ENCODE data around the gene GALNT9. TPM values are rescaled to one million over a fixed set of nuclear protein-coding genes. Genes with fewer than 3 reads are reported as not detected.

Gene GALNT9
- total RNA-seq, 1 donor from 2014 or later, result 1.6 TPM

DNA sequence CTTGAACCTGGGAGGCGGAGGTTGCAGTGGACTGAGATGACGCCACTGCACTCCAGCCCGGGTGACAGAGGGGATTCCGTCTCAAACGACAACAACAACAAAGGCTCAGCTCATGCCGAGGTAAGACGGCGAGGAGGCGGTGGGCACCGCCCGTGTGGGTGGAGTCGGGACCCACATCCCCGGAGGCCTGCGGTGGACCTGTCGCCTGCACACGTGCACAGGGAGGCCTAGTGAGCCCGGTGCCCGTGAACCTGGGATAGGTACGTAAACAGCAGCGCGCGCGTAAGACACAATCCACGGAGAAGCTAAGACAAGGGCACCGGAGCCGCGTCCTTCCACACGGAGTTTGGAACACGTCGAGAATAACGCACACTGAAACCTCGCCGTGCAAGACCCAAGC is 78.7 kb downstream of the GALNT9 start:
- Mint-ChIP-seq H3K4me1 (ENCODE audit: unreplicated experiment) (peaks cover 10% of the 10 kb centered on the region), H3K9me3 (no peaks in the 10 kb centered on the region)

DNA sequence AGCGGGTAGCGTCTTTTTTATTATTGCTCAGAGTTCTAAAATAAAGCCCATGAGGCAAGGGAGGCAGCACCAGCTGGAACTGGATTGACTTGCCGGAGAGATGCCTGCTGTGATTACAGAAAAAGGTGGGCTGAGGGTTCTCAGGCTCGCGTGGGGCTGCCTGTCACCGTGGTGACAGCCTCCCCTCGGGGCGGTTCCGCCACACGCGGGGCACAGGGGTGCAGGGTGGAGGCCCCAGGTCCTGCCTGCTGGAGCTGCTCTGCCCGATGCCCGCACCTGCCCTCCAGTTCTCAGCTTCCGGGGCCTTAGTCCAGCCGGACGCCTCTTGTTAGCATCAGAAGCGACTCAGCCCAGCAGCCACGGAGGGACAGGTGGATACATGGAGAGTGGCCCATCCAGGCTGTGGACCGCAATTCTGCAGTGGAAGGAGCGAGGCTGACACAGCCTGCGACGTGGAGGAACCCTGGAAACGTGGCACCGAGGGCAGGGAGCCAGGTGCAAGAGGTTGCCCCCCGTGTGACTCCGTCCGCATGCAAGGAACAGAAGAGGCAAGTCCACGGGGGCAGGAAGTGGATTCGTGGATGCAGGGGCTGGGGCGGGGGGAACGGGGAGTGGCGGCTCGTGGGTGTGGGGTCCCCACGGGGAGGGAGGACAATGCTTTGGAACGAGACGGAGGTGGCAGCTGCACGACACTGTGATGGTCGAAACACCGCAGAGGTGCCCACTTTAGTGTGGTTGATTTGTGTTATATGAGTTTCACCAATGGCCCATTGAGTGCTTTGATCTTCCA is 79.5 kb downstream of the GALNT9 start:
- Mint-ChIP-seq H3K27ac (no peak overlapping the region), H3K9me3 (no peaks in the 10 kb centered on the region), H3K27me3 (peaks cover 53% of the 10 kb centered on the region), H3K36me3 (no peaks in the 10 kb centered on the region), H3K4me3 (no peak overlapping the region), H3K4me1 (ENCODE audit: unreplicated experiment) (peaks cover 10% of the 10 kb centered on the region)
- no peak for DNase-seq (ENCODE audit: extremely low spot score, unreplicated experiment)
- TF ChIP-seq, protein P1, sequence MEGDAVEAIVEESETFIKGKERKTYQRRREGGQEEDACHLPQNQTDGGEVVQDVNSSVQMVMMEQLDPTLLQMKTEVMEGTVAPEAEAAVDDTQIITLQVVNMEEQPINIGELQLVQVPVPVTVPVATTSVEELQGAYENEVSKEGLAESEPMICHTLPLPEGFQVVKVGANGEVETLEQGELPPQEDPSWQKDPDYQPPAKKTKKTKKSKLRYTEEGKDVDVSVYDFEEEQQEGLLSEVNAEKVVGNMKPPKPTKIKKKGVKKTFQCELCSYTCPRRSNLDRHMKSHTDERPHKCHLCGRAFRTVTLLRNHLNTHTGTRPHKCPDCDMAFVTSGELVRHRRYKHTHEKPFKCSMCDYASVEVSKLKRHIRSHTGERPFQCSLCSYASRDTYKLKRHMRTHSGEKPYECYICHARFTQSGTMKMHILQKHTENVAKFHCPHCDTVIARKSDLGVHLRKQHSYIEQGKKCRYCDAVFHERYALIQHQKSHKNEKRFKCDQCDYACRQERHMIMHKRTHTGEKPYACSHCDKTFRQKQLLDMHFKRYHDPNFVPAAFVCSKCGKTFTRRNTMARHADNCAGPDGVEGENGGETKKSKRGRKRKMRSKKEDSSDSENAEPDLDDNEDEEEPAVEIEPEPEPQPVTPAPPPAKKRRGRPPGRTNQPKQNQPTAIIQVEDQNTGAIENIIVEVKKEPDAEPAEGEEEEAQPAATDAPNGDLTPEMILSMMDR (conservative IDR thresholded peaks at IDR 0.05), result no peak

More for the DNA sequence above, 78.7 kb downstream of the GALNT9 start:
- no peak for DNase-seq (ENCODE audit: extremely low spot score, unreplicated experiment)
- Mint-ChIP-seq H3K4me3 (no peak overlapping the region), H3K27me3 (peaks cover 61% of the 10 kb centered on the region), H3K27ac (no peak overlapping the region), H3K36me3 (no peaks in the 10 kb centered on the region)
- TF ChIP-seq, protein P1 (conservative IDR thresholded peaks at IDR 0.05), result no peak

DNA sequence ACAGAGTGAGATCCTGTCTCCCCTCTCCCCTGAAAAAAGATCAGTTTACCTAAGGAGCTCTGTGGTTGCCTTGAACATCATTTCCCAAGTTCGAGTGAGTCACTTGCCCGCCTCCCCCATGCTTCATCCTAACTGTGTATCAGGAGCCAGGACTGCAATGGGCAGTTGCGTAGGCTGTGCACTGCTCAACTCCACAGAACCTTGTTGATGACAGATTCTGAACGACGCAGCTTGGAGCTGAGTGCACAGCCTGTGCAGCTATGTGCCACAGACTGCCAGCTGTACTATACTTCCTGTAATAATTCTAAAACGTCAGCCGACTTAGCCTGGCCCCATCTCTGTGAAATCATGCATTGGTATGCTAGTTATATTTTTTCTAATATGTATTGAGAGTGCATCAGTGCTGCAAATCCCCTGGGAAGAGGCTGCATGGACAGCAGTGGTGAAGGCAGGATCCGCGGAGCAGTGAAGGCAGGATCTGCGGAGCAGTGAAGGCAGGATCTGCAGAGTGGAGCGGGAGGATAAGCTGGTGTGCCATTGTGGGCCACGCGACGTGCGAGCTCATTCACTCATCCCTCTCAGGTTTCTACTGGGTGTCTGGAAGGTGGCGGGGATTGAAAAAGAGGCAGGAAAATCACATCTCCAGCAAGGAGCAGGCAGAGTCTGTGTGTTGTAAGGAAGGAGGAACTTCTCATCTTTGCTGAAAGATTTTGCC is 80.8 kb downstream of the GALNT9 start:
- Mint-ChIP-seq H3K36me3 (no peaks in the 10 kb centered on the region), H3K27ac (no peak overlapping the region), H3K27me3 (peaks cover 44% of the 10 kb centered on the region), H3K4me3 (no peak overlapping the region), H3K9me3 (no peaks in the 10 kb centered on the region), H3K4me1 (ENCODE audit: unreplicated experiment) (peaks cover 10% of the 10 kb centered on the region)
- TF ChIP-seq, protein P1 (conservative IDR thresholded peaks at IDR 0.05), result no peak
- no peak for DNase-seq (ENCODE audit: extremely low spot score, unreplicated experiment)

DNA sequence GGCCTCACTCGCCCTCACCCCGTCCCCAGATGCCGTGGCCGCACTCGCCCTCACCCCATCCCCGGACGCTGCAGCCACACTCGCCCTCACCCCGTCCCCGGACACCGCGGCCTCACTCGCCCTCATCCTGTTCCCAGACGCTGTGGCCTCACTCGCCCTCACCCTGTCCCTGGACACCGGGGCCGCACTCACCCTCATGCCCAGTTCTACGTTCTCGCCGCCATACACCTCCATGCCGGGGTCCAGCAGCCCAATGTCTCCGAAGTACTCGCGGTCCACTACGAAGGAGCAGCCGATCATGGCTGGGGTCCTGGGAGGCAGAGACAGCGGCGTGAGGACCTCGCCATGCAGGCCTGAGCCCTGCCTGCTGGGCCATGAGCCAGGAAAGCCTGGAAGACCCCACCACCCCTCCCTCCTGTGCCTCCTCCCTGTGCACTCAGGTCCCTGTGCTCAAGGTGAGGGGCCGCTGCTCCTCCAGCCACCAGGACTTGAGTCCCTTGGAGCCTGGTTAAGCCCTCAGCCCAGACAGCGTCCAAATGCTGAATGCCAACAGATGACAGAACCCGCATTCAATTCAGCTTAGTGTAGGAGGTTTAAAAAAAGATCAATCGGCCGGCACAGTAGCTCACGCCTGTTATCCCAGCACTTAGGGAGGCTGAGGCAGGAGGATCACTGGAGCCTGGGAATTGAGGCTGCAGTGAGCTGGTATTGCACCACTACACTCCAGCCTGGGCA is 81.5 kb downstream of the GALNT9 start:
- H3K27me3 Mint-ChIP-seq, result peaks cover 44% of the 10 kb centered on the region
- H3K36me3 Mint-ChIP-seq, result no peaks in the 10 kb centered on the region
- H3K27ac Mint-ChIP-seq, result no peak overlapping the region
- H3K4me3 Mint-ChIP-seq, result no peak overlapping the region
- DNase-seq (ENCODE audit: extremely low spot score, unreplicated experiment), result no peak
- H3K9me3 Mint-ChIP-seq, result no peaks in the 10 kb centered on the region
- TF ChIP-seq, protein P1 (conservative IDR thresholded peaks at IDR 0.05), result no peak
- peaks cover 10% of the 10 kb centered on the region for H3K4me1 Mint-ChIP-seq (ENCODE audit: unreplicated experiment)

DNA sequence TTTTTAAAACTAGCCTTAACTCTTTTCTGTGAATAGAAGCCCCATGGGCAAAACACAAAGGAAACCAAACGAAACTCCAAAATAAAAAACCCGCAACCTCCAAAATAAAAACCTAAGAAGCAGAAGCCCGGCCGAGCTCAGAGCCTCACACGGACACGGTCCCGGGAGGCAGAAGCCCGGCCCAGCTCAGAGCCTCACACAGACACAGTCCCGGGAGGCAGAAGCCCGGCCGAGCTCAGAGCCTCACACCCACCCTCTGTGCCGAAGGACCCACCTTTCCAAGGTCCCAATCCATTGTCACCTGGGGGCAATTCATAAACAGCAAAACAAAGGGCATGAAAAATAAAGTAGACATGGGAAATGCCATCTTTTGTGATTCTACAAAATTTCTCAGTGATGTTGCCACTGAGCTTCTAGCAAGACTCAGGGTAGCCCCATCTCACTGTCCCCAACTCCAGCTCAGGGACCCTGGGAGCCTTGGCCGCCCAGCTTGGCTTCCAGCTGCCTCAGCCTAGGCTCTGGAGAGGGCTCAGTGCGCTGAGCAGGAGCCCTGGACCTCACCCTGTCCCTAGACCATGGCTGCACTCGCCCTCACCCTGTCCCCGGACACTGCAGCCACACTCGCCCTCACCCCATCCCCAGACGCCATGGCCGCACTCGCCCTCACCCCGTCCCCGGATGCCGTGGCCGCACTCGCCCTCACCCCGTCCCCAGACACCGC is 82.2 kb downstream of the GALNT9 start:
- TF ChIP-seq, protein P1 (conservative IDR thresholded peaks at IDR 0.05), result no peak
- Mint-ChIP-seq H3K4me1 (ENCODE audit: unreplicated experiment) (peaks cover 10% of the 10 kb centered on the region), H3K36me3 (no peaks in the 10 kb centered on the region), H3K9me3 (no peaks in the 10 kb centered on the region), H3K27me3 (peaks cover 42% of the 10 kb centered on the region), H3K27ac (no peak overlapping the region), H3K4me3 (no peak overlapping the region)
- DNase-seq (ENCODE audit: extremely low spot score, unreplicated experiment), result no peak
